Measurements from ENCODE around the gene MRPL11.

The MRPL11 gene

GRCh38 chr11:66438504-66439466 is at the start of gene MRPL11:
TSS of gene MRPL11 (minus strand) at chr11:66438848. CDS start at chr11:66438754, 94 bp downstream.
- DNase-seq: peak; percentile 31 to 96 (median 86)

GRCh38 chr11:66484806-66485380 is 46.2 kb upstream of the MRPL11 start:
- no peak for DNase-seq

- peak; percentile 58 to 98 (median 95) for DNase-seq
Measured at GRCh38 chr11:66480117-66480938, 41.7 kb upstream of the MRPL11 start, which contains the start of gene DPP3. TSS of gene DPP3 (plus strand) at chr11:66480434. CDS start at chr11:66482201, 1,767 bp downstream.

- DNase-seq: peak in 14 of 58 donors; percentile 22 to 73 (median 57)
Measured at GRCh38 chr11:66479394-66480116, 40.9 kb upstream of the MRPL11 start.

GRCh38 chr11:66478729-66479393 is 40.2 kb upstream of the MRPL11 start:
- peak in 1 of 58 donors; percentile 26 for DNase-seq

GRCh38 chr11:66477263-66478201 is 38.9 kb upstream of the MRPL11 start:
- DNase-seq: no peak

- DNase-seq: peak in 4 of 58 donors; percentile 10 to 20 (median 15)
Measured at GRCh38 chr11:66476841-66477251, 38.2 kb upstream of the MRPL11 start.

GRCh38 chr11:66476173-66476840 is 37.7 kb upstream of the MRPL11 start:
- no peak for DNase-seq

- DNase-seq: no peak
Measured at GRCh38 chr11:66475349-66476172, 36.9 kb upstream of the MRPL11 start.

- DNase-seq: no peak
Measured at GRCh38 chr11:66473608-66474515, 35.2 kb upstream of the MRPL11 start.

- no peak for DNase-seq
Measured at GRCh38 chr11:66473167-66473566, 34.5 kb upstream of the MRPL11 start.

- no peak for DNase-seq
Measured at GRCh38 chr11:66472054-66472453, 33.4 kb upstream of the MRPL11 start.

- no peak for DNase-seq
Measured at GRCh38 chr11:66471142-66471541, 32.5 kb upstream of the MRPL11 start.

- no peak for DNase-seq
Measured at GRCh38 chr11:66470015-66470414, 31.4 kb upstream of the MRPL11 start.

- no peak for DNase-seq
Measured at GRCh38 chr11:66469441-66469840, 30.8 kb upstream of the MRPL11 start.

GRCh38 chr11:66468691-66469090 is 30.0 kb upstream of the MRPL11 start:
- no peak for DNase-seq

All from anterior cingulate cortex (tissue), 58 donors.